Dermis microvascular lymphatic vessel endothelial cell (primary cell): ENCODE results near the gene HES4. TPM values are rescaled to one million over a fixed set of nuclear protein-coding genes. Genes with fewer than 3 reads are reported as not detected.
"Not testable (repeated sequence)": the region's sequence is repeated elsewhere in the genome, so short reads cannot be mapped to it uniquely, and the experiment has no call there.

ENCODE experiments used
- DNase-seq, 2 donors: peaks; one replicate each; pipeline versions ENCODE4 v3.0.0 to v3.0.0-alpha.2; 2010; ENCODE audit warnings: low read depth in 2 of 2
- total RNA-seq: library from RNA; depleted of rRNA; stranded (reverse); fragments of >200 nt; gene quantifications from 2 replicates; pipeline ENCODE4 v1.2.1, GENCODE V29; 2014

The HES4 gene
- total RNA-seq, 1 donor from 2014 or later, result 29.0 TPM

- DNase-seq, result no peak
Observed at GRCh38 chr1:980602-981395, 19.1 kb downstream of the HES4 start.

DNA sequence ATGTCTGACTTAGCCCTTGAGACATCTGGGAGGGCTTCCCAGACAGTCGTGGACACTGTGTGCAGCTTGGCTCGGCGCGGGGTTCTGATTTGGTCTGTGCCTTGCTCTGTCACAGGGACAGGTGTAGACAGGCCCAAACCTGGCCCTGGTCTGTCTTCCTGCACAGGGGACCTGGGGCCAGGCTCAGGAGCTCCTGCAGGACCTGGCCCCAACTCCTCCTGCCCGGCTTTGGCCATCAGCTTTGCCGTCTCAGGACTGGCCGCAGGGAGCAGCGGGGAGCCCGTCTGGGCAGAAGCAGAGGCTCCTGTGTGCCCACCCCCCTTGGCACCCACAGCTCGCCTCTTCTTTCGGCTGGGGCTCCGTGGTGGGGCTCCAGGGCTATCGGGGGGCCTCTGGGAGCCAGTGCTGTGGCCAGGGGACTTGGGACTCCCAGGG is 19.7 kb downstream of the HES4 start:
- no peak for DNase-seq

DNA sequence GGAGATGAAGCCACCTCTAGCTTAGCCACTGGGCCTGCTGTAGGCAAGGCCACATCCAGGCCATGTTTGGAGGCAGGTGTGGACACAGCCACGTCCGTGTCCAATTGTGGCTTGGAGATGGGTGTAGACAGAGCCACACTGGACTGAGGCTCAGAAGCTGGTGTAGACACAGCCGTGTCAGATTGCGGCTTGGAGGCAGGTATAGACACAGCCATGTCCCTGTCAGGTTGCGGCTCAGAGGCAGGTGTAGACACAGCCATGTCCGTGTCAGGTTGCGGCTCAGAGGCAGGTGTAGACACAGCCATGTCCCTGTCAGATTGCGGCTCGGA is 20.2 kb downstream of the HES4 start:
- no peak for DNase-seq

DNA sequence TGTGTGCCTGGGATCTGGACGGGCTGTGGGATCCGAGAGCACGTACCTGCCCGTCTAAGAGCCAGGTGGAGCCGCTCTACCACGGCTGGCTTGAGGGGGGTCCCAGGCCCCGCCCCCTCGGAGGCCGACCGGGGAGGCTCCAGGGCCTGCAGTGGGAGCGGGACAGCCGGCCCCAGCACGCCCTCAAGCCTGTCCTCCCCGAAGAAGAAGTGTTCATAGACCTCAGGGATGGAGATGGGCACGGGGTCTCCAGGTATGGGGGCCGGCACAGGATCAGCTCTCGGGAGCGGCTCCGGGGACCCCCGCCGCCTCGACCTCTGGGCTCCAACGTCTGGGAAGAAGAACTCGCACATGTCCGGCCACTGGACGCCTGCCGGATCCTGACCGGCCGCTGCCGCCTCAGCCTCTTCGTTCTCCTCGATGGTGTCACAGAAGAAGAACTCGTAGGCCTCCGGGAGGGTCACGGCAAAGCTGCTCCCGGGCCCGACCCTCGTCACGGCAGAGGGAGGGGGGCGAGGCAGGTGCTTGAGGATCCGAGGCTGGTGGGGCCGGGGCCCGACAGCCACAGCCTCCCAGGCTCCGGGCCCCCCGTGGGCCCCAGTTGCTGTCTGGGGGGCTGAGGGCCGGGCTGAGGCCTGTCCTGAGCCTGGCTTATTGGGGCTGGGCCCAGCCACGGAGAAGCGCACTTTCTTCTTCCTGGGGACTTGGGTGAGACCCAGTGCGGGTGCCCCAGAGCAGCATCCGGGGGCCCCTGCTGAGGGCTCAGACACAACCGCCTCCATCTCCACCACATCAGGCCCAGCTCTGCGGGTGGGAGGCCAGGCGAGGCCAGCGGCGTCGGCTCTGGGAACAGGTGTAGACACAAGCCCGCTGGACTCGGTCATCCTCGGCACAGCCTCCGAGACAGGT is 20.8 kb downstream of the HES4 start:
- DNase-seq, result no peak

- no peak for DNase-seq
Observed at GRCh38 chr1:978069-978834, 21.6 kb downstream of the HES4 start.

GRCh38 chr1:976791-977190 is 23.1 kb downstream of the HES4 start:
- DNase-seq, result not testable (repeated sequence)

DNA sequence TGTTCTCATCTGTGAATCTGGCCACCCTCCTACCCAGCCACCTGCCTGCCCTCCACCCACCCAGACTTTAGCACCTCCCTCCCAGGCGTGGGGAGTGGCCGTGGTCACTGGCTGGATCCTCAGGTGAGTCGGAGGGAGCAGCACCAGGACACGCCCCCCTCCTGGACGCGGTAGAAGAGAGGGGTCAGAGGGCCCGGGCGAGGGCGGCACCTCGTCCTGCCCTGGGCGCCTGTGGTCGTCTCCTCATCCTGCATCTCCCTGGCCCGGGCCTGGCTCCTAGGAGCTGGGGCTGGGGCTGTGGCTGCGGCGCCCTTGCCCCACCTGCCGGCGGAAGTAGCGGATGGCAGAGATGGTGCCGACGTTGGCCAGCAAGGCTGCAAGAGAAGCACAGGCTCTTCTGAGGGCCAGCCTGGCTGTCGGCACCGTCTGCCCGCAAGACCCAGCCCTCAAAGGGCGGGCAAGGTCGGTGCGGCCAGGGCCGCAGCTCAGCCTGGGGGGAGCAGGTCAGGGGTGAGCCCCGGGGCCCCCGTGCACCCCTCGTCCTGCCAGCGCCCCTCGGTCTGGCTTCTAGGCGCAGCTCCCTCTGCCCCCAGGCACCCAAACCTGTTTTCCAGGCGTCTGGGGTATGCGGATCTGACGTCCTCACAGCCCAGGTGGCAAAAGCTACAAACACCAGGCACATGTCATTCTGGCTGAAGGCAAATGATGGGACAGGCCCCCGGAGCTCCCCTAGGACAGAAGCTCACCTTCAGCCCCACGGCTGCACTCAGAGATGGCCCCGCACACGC is 23.8 kb downstream of the HES4 start:
- DNase-seq, result peak in 1 of 2 donors; percentile 39

- no peak for DNase-seq
Observed at GRCh38 chr1:975365-975764, 24.5 kb downstream of the HES4 start.

GRCh38 chr1:974687-975328 is 25.1 kb downstream of the HES4 start:
- no peak for DNase-seq

- no peak for DNase-seq
Observed at GRCh38 chr1:974293-974640, 25.6 kb downstream of the HES4 start.

DNA sequence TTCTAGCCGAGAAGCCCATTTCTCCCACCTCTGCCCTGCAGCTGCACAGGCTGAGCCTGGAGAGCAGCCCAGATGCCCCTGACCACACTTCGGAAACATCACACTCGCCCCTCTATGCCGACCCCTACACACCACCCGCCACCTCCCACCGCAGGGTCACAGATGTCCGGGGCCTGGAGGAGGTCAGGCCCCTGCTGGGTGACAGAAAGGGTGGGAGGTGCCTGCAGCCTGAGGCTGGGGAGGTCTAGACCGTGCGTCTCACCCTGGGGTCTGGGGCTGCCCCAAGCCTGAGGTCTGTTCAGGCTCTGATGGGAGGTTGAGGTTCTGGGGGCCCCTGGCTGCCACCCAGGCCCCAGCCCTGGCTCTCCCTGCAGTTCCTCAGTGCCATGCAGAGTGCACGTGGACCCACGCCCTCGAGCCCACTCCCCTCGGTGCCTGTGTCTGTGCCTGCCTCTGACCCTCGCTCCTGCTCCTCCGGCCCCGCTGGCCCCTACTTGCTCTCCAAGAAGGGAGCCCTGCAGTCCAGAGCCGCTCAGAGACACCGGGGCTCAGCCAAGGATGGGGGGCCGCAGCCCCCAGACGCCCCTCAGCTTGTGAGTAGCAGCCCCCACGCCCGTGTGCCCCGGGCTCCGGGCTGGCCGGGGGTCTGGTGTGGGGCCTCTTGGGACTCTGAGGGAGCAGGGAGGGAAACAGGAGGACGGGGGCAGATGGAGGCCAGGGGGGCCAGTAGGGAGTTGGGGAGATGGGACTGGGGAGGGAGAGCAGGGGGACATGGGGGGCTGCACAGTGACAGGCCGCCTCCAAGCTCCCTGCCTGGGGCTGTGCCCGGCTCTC is 26.2 kb downstream of the HES4 start:
- DNase-seq, result no peak

DNA sequence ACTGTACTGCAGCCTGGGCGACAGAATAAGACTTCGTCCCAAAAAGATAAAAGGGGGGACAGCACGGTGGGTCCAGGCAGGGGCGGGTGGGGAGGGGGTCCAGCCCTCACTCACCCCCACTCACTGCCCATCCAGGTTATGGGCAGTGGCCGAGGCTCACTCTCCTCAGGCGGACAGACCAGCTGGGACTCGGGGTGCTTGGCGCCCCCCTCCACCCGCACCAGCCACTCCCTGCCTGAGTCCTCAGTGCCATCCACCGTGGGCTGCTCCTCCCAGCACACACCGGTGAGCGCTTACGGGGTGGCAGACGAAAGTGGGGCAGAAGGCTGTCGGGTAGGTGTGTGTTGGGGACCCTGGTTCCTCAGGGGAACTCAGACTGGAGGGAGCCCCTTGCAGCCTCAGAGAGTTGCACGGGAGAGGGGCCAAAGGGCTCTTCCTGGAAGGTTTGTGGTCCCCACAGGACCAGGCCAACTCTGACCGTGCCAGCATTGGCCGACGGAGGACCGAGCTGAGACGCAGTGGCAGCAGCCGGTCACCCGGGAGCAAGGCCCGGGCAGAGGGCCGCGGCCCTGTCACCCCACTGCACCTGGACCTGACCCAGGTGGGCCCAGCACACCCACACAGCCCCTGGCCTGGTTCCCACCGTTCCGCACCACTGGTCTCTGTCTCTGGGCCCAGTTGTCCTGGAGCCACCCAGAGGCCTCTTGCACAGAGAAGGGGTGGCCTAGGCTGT is 27.0 kb downstream of the HES4 start:
- no peak for DNase-seq

- no peak for DNase-seq
Observed at GRCh38 chr1:971751-972506, 28.0 kb downstream of the HES4 start.

- DNase-seq, result no peak
Observed at GRCh38 chr1:970973-971730, 28.7 kb downstream of the HES4 start.

GRCh38 chr1:970242-970972 is 29.5 kb downstream of the HES4 start:
- DNase-seq, result no peak

DNA sequence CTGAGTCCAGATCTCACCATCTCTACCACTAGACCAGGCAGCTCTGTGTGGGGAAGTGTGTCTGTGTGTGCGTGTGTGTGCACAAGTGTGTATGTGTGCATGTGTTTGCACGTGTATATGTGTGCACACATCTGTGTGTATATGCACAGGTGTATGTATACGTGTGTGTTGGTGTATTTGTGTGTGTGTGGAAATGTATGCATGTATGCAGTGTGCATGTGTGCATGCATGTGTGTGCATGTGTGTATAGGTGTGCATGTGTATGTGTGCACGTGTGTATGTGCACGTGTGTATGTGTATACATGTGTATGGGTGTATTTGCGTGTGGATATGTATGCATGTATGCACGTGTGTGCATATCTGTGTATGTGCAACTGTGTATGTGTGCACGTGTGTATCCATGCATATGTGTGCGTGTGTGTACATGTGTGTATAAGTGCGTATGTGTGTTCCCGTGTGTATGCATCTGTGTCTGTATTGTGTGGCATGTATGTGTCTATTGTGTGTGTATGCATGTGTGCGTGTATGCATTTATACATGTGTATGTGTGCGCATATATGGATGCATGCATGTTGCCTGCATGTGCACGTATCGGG is 30.5 kb downstream of the HES4 start:
- no peak for DNase-seq
